Stomach (tissue), 4 donors: ENCODE data around the gene CAMSAP1.

Experiments
- EP300 ChIP-seq: sonication (generic); formaldehyde crosslinking; IDR thresholded peaks from one replicate; pipeline ENCODE4 v1.6.1; 2017; ENCODE audit warnings: antibody characterized with exemption
- POLR2A ChIP-seq, 4 donors: fragments of 450-650 bp; IDR thresholded peaks; one replicate each; pipeline ENCODE4 v1.6.1; 2016; ENCODE audit warnings: antibody characterized with exemption in 4 of 4, control low read depth in 2 of 4, mild to moderate bottlenecking in 1 of 4, moderate library complexity in 1 of 4
- POLR2AphosphoS5 ChIP-seq, 3 donors: sonication (generic); formaldehyde crosslinking; IDR thresholded peaks; one replicate each; pipeline ENCODE4 v1.6.1; 2016; ENCODE audit warnings: antibody characterized with exemption in 3 of 3
- TF ChIP-seq, protein P1 (sequence below), 7 experiments: fragments of 450-650 bp in 4 of 7; fragments of 200-600 bp in 3 of 7; sonication (generic) in 3 of 7; IDR thresholded peaks; one replicate each; pipeline ENCODE4 v1.5.1; 2016 to 2019; ENCODE audit warnings: antibody characterized with exemption in 7 of 7, control low read depth in 2 of 7, mild to moderate bottlenecking in 1 of 7

DNA sequence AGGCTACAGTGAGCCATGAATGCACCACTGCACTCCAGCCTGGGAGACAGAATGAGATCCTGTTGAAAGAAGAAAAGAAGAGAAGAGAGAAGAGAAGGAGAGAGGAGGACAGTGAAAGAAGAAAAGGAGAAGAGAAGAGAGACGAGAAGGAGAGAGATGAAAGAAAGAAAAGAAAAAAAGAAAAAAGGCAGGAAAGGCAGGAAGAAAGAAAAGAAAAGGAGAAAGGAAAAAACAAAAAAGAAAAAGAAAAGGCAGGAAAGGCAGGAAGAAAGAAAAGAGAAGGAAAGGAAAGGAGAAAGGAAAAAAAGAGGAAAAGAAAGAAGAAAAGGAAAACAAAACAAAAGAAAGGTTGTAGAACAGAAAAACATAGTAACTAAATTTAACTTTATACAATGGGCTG is 14.2 kb downstream of the CAMSAP1 start:
- TF ChIP-seq, protein P1, sequence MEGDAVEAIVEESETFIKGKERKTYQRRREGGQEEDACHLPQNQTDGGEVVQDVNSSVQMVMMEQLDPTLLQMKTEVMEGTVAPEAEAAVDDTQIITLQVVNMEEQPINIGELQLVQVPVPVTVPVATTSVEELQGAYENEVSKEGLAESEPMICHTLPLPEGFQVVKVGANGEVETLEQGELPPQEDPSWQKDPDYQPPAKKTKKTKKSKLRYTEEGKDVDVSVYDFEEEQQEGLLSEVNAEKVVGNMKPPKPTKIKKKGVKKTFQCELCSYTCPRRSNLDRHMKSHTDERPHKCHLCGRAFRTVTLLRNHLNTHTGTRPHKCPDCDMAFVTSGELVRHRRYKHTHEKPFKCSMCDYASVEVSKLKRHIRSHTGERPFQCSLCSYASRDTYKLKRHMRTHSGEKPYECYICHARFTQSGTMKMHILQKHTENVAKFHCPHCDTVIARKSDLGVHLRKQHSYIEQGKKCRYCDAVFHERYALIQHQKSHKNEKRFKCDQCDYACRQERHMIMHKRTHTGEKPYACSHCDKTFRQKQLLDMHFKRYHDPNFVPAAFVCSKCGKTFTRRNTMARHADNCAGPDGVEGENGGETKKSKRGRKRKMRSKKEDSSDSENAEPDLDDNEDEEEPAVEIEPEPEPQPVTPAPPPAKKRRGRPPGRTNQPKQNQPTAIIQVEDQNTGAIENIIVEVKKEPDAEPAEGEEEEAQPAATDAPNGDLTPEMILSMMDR (IDR thresholded peaks at IDR 0.05): no peak
- TF ChIP-seq POLR2AphosphoS5 (IDR thresholded peaks at IDR 0.05): no peak
- no peak for TF ChIP-seq EP300
- no peak for TF ChIP-seq POLR2A (IDR thresholded peaks at IDR 0.05)
